Esophagus squamous epithelium (tissue), 5 donors: ENCODE results near the gene ANXA1. TPM values are rescaled to one million over a fixed set of nuclear protein-coding genes. Genes with fewer than 3 reads are reported as not detected.

Experiments
- DNase-seq: peaks from one replicate; lab custom pipeline; 2025; lab: John Stamatoyannopoulos, UW
- H3K27ac ChIP-seq, 4 donors: fragments of 200-600 bp; sonication (generic); one replicate each; pipeline ENCODE4 v1.5.1; 2016 to 2019; ENCODE audit warnings: mild to moderate bottlenecking in 1 of 4
- H3K27me3 ChIP-seq, 4 donors: fragments of 200-600 bp; sonication (generic); 1 replicate in 3 of 4; 2 replicates in 1 of 4; pipeline versions ENCODE4 v1.5.1 to v1.6.0; 2017 to 2021; ENCODE audit warnings: antibody characterized with exemption in 1 of 4
- H3K36me3 ChIP-seq, 3 donors: fragments of 200-600 bp; sonication (generic); one replicate each; pipeline ENCODE4 v1.5.1; 2016 to 2019
- H3K4me1 ChIP-seq, 3 donors: fragments of 200-600 bp; sonication (generic); one replicate each; pipeline ENCODE4 v1.5.1; 2017 to 2019
- H3K4me3 ChIP-seq, 4 donors: fragments of 200-600 bp; sonication (generic); 1 replicate in 3 of 4; 2 replicates in 1 of 4; pipeline ENCODE4 v1.5.1; 2016 to 2019; ENCODE audit warnings: mild to moderate bottlenecking in 2 of 4, moderate library complexity in 1 of 4
- H3K9me3 ChIP-seq, 3 donors: fragments of 200-600 bp; sonication (generic); one replicate each; pipeline ENCODE4 v1.5.1; 2016 to 2019
- POLR2A ChIP-seq, 4 donors: fragments of 450-650 bp; IDR thresholded peaks; one replicate each; pipeline ENCODE4 v1.6.1; 2017; ENCODE audit warnings: antibody characterized with exemption in 4 of 4, mild to moderate bottlenecking in 4 of 4, moderate library complexity in 3 of 4
- WGBS, 2 donors: methylation state at CpG; one replicate each; pipeline ENCODE4 v1.1.5; 2018; 5-methylcytosine and 5-hydroxymethylcytosine counted together
- intact Hi-C: fragments of 100-400 bp; cut with DNase I; formaldehyde crosslinking; loops from one replicate; pipeline ENCODE4 v1.15.0; 2022
- total RNA-seq, 4 donors: library from RNA; depleted of rRNA; stranded (reverse); fragments of >200 nt; gene quantifications; one replicate each; pipeline ENCODE4 v1.1.0, GENCODE V29; 2016
- TF ChIP-seq, protein P1 (sequence below), 6 experiments: fragments of 450-650 bp in 4 of 6; fragments of 200-600 bp in 2 of 6; sonication (generic) in 2 of 6; IDR thresholded peaks; one replicate each; pipeline ENCODE4 v1.5.1; 2016 to 2019; ENCODE audit warnings: antibody characterized with exemption in 6 of 6, mild to moderate bottlenecking in 4 of 6, moderate library complexity in 4 of 6
- donor health status: DM: yes; HTN: yes; CAD: no.

ANXA1 gene
- total RNA-seq, 4 donors from 2014 or later, result 5,313 to 9,451 (median 7,147) TPM

DNA sequence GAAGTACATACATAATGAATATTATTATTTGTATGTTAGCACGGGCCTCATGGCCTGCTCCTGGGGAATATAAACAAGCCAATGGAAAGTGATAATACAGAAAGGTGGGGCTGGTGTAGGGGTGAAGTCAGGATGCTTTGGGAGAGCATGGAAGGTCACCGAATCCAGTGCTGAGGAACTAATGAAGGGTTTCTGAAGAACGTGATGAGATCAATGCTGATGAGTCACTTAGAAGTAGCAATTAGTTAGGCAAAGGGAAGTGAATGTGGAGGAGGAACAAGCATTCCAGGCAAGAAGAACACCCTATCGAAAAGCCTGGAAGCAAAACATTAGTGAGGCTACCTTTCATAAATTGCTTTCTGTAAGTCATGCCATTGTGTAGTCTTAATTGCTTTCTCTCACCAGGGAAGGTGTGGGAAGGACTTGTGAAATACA, 2.1 kb downstream of the ANXA1 start:
- H3K36me3 ChIP-seq, result peaks cover 0 to 33% (median 3%) of the 10 kb centered on the region in 3 donors
- intact Hi-C loops, result no loop called here
- peaks cover 19 to 76% (median 48%) of the 10 kb centered on the region in 3 donors for H3K4me1 ChIP-seq
- no peak for DNase-seq
- peak in 1 of 4 donors; percentile 25 for TF ChIP-seq POLR2A (IDR thresholded peaks at IDR 0.05)
- TF ChIP-seq, protein P1, sequence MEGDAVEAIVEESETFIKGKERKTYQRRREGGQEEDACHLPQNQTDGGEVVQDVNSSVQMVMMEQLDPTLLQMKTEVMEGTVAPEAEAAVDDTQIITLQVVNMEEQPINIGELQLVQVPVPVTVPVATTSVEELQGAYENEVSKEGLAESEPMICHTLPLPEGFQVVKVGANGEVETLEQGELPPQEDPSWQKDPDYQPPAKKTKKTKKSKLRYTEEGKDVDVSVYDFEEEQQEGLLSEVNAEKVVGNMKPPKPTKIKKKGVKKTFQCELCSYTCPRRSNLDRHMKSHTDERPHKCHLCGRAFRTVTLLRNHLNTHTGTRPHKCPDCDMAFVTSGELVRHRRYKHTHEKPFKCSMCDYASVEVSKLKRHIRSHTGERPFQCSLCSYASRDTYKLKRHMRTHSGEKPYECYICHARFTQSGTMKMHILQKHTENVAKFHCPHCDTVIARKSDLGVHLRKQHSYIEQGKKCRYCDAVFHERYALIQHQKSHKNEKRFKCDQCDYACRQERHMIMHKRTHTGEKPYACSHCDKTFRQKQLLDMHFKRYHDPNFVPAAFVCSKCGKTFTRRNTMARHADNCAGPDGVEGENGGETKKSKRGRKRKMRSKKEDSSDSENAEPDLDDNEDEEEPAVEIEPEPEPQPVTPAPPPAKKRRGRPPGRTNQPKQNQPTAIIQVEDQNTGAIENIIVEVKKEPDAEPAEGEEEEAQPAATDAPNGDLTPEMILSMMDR (IDR thresholded peaks at IDR 0.05), result no peak
- peak overlapping the region; percentile 84 to 96 (median 88) for H3K27ac ChIP-seq
- H3K9me3 ChIP-seq, result no peaks in the 10 kb centered on the region
- H3K27me3 ChIP-seq, result no peaks in the 10 kb centered on the region
- 15 to 16% methylated on average over 4 of the region's 4 CpGs for WGBS, 2 donors
- H3K4me3 ChIP-seq, result peak overlapping the region; percentile 36 to 65 (median 58)

DNA sequence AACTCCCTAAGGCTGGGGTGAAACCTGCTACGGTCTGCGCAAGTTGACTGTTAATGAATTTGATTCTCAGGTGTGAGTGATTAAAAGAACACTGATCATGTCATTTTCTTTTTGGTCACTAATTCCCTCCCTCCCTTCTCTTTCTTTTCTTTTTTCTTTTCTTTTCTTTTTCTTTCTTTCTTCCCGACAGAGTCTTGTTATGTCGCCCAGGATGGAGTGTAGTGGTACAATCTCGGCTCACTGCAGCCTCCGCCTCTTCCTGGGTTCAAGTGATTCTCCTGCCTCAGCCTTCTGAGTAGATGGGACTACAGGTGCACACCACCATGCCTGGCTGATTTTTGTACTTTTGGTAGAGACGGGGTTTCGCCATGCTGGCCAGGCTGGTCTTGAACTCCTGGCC, 2.6 kb downstream of the ANXA1 start:
- Histone ChIP-seq H3K9me3 (no peaks in the 10 kb centered on the region), H3K27me3 (no peaks in the 10 kb centered on the region), H3K4me3 (peak overlapping the region; percentile 36 to 65 (median 58)), H3K27ac (peak overlapping the region; percentile 84 to 96 (median 88)), H3K36me3 (peaks cover 0 to 38% (median 7%) of the 10 kb centered on the region in 3 donors), H3K4me1 (peaks cover 19 to 76% (median 44%) of the 10 kb centered on the region in 3 donors)
- no peak for DNase-seq
- 37 to 44% methylated on average over 7 to 8 of the region's 8 CpGs for WGBS, 2 donors
- intact Hi-C loops, result no loop called here
- TF ChIP-seq, protein P1 (IDR thresholded peaks at IDR 0.05), result no peak
- TF ChIP-seq POLR2A (IDR thresholded peaks at IDR 0.05), result no peak

DNA sequence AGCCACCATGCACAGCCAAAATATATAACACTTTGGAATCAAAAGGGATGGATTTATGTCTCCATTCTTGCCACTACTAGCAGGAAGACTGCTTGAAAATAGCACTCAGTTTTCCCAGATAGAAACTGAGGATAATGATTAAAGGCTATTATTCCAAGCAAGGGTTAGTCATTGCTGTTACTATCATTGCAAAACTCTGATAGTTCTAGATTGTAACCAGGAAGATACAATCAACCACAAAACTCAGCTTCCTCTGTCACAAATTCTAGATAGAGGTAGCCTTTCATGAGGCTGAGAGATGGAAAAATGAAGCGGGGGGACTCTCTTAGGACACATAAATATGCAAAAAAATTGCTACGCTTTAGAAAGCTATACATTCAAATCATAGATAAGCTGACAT, 3.1 kb downstream of the ANXA1 start:
- peak overlapping the region; percentile 84 to 96 (median 88) for H3K27ac ChIP-seq
- no peaks in the 10 kb centered on the region for H3K27me3 ChIP-seq
- no peak for DNase-seq
- 65 to 67% methylated on average over 2 of the region's 2 CpGs for WGBS, 2 donors
- peaks cover 0 to 42% (median 10%) of the 10 kb centered on the region in 3 donors for H3K36me3 ChIP-seq
- no peaks in the 10 kb centered on the region for H3K9me3 ChIP-seq
- intact Hi-C loops, result no loop called here
- H3K4me3 ChIP-seq, result peak overlapping the region; percentile 36 to 65 (median 58)
- no peak for TF ChIP-seq POLR2A (IDR thresholded peaks at IDR 0.05)
- TF ChIP-seq, protein P1 (IDR thresholded peaks at IDR 0.05), result no peak
- peaks cover 19 to 72% (median 42%) of the 10 kb centered on the region in 3 donors for H3K4me1 ChIP-seq

DNA sequence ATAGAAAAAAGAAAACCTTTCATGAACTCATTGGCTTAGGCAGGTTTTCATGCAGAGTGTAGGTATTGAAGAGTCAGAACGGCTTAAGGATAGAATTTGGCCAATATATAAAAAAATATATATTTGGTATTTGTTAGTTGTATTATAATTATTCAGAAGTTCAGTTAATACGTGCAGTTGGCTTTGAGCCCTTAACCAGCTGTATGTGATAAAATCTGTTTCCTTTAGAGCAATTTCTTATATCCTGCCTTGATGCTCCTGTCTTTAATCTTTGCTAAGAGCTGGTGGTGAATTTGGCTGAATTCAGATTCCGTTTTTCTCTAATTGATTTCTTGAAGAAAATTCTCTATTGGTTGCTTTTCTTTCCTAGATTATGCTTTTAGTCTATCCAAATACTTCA, 3.7 kb downstream of the ANXA1 start:
- Histone ChIP-seq H3K9me3 (no peaks in the 10 kb centered on the region), H3K27me3 (no peaks in the 10 kb centered on the region), H3K4me3 (peak overlapping the region; percentile 36 to 65 (median 58)), H3K4me1 (peaks cover 19 to 65% (median 35%) of the 10 kb centered on the region in 3 donors), H3K36me3 (peaks cover 4 to 49% (median 17%) of the 10 kb centered on the region in 3 donors), H3K27ac (peak overlapping the region in 3 of 4 donors; percentile 86 to 96 (median 91))
- DNase-seq, result no peak
- intact Hi-C loops, result no loop called here
- TF ChIP-seq, protein P1 (IDR thresholded peaks at IDR 0.05), result no peak
- TF ChIP-seq POLR2A (IDR thresholded peaks at IDR 0.05), result no peak
- WGBS, 2 donors, result 15 to 23% methylated on average over 3 of the region's 3 CpGs

DNA sequence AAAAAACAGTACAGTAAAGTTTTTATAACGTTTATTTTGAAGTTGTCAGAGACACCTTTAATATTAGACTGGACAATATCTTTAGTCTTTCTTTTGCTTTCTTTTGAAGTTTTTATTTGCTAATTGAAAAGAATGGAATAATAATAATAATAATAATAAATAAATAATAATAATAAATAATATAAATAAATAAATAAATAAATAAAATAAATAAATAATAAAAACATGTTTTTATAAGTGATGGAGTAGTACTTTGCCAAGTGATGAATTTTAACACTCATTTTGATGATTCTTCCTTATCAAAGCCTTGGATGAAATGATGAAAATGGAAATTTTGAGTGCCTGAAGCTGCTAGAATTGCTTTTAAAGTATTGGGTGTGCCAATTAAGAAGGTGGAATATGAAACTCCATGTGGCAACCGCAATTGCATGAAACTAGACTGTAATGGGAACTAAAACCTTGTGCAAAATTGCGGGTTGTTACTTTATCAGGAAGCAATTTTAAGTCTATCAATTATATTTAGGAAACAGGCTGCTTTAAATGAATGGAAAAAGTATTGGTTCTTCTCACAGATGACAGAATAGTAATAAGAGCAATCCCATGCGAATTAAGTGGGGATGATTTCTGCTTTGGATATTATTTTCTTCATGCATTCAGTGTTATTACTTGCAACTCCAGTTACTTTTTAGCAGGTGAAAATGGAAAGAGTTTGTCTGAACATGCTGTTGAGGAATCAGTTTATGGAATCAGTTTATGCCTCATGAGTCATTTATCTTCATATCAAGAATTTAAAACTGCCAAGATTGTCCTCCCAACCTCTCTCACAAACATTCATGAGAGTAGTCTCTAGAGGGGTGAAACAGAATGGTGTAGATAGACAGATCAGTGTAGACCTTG, 4.6 kb downstream of the ANXA1 start:
- intact Hi-C loops, result no loop called here
- peak overlapping the region; percentile 35 to 96 (median 88) for H3K27ac ChIP-seq

More for the DNA sequence above, 4.6 kb downstream of the ANXA1 start:
- Histone ChIP-seq H3K4me3 (peak overlapping the region in 3 of 4 donors; percentile 29 to 63 (median 53)), H3K36me3 (peaks cover 10 to 57% (median 21%) of the 10 kb centered on the region in 3 donors), H3K9me3 (no peaks in the 10 kb centered on the region), H3K4me1 (peaks cover 19 to 62% (median 28%) of the 10 kb centered on the region in 3 donors), H3K27me3 (no peaks in the 10 kb centered on the region)
- WGBS, 2 donors, result 29 to 46% methylated on average over 4 of the region's 4 CpGs
- TF ChIP-seq, protein P1 (IDR thresholded peaks at IDR 0.05), result no peak
- TF ChIP-seq POLR2A (IDR thresholded peaks at IDR 0.05), result no peak
- DNase-seq, result no peak
